ENCODE results near the gene SLC35F2. TPM values are rescaled to one million over a fixed set of nuclear protein-coding genes. Genes with fewer than 3 reads are reported as not detected.

The SLC35F2 gene
- 40.7 and 56.0 TPM in 2 replicates for total RNA-seq

GRCh38 chr11:107858217-107859070 is at the start of gene SLC35F2:
TSS of gene SLC35F2 (minus strand) at chr11:107858787. CDS start at chr11:107858767, 20 bp downstream.

Other genes with a start within 250 kb of the SLC35F2 start
- not detected in 2 replicates for gene SLN, start 146.7 kb downstream of the SLC35F2 start, total RNA-seq
- not detected in 2 replicates for gene RAB39A, start 69.7 kb upstream of the SLC35F2 start, total RNA-seq
- gene CUL5, start 150.1 kb upstream of the SLC35F2 start, total RNA-seq = 40.9 and 41.0 TPM in 2 replicates